CD4-positive, alpha-beta memory T cell (primary cell): Measurements from ENCODE around the gene C3orf18. TPM values are rescaled to one million over a fixed set of nuclear protein-coding genes. Genes with fewer than 3 reads are reported as not detected.
"Not testable (repeated sequence)": the region's sequence is repeated elsewhere in the genome, so short reads cannot be mapped to it uniquely, and the experiment has no call there.

Experiments used
- CTCF ChIA-PET: fragments of 350-600 bp; sonication (Branson Sonifier 250); formaldehyde crosslinking; loops from one replicate; lab custom pipeline; 2021; ENCODE audit warnings: inconsistent platforms; ENCODE audit not compliant: partially characterized antibody; lab: Charles Lee
- POLR2A ChIA-PET: fragments of 350-600 bp; sonication (Branson Sonifier 250); formaldehyde crosslinking; loops from one replicate; lab custom pipeline; 2021; ENCODE audit not compliant: partially characterized antibody; lab: Charles Lee
- DNase-seq, 5 donors: peaks; one replicate each; pipeline versions ENCODE4 v3.0.0 to v3.0.0-alpha.2; 2020 to 2022; ENCODE audit warnings: mixed read lengths in 1 of 5
- H3K27ac ChIP-seq: one replicate; pipeline ENCODE4 v1.7.0; 2013; ENCODE audit warnings: low read depth, low read length
- H3K27me3 ChIP-seq: 2 replicates; pipeline ENCODE4 v1.7.0; 2013; ENCODE audit warnings: mild to moderate bottlenecking, low read length, moderate library complexity; ENCODE audit not compliant: insufficient read depth
- H3K36me3 ChIP-seq: 2 replicates; pipeline ENCODE4 v1.7.0; 2013; ENCODE audit warnings: mild to moderate bottlenecking, low read length, moderate library complexity; ENCODE audit not compliant: insufficient read depth
- H3K4me1 ChIP-seq: 2 replicates; pipeline ENCODE4 v1.7.0; 2013; ENCODE audit warnings: mild to moderate bottlenecking, low read length, moderate library complexity; ENCODE audit not compliant: insufficient read depth
- H3K4me3 ChIP-seq, 2 donors: one replicate each; pipeline ENCODE4 v1.7.0; 2013; ENCODE audit warnings: low read length in 2 of 2, mild to moderate bottlenecking in 1 of 2
- H3K9me3 ChIP-seq, 2 donors: one replicate each; pipeline ENCODE4 v1.7.0; 2013; ENCODE audit warnings: low read length in 2 of 2, control low read depth in 1 of 2; ENCODE audit not compliant: control insufficient read depth in 1 of 2
- H3K27ac Mint-ChIP-seq, 7 donors: one replicate each; pipeline ENCODE4 v1.8.0; 2020 to 2021; ENCODE audit warnings: mixed read lengths in 7 of 7, mild to moderate bottlenecking in 6 of 7, inconsistent platforms in 3 of 7, moderate library complexity in 3 of 7
- H3K27me3 Mint-ChIP-seq, 2 donors: one replicate each; pipeline ENCODE4 v1.8.0; 2020 to 2021; ENCODE audit warnings: mixed read lengths in 2 of 2
- H3K36me3 Mint-ChIP-seq, 2 donors: one replicate each; pipeline ENCODE4 v1.8.0; 2020 to 2021; ENCODE audit warnings: mixed read lengths in 2 of 2, inconsistent platforms in 1 of 2, mild to moderate bottlenecking in 1 of 2
- H3K4me1 Mint-ChIP-seq, 4 donors: one replicate each; pipeline ENCODE4 v1.8.0; 2020 to 2021; ENCODE audit warnings: mixed read lengths in 4 of 4, mild to moderate bottlenecking in 1 of 4
- H3K4me3 Mint-ChIP-seq, 8 donors: one replicate each; pipeline ENCODE4 v1.8.0; 2020 to 2021; ENCODE audit warnings: mixed read lengths in 8 of 8, mild to moderate bottlenecking in 7 of 8, moderate library complexity in 6 of 8, inconsistent platforms in 3 of 8
- H3K9me3 Mint-ChIP-seq, 8 donors: one replicate each; pipeline ENCODE4 v1.8.0; 2020 to 2021; ENCODE audit warnings: mixed read lengths in 8 of 8, mild to moderate bottlenecking in 5 of 8, inconsistent platforms in 3 of 8, moderate library complexity in 1 of 8
- intact Hi-C: fragments of 100-400 bp; cut with micrococcal nuclease; formaldehyde crosslinking; loops from one replicate; pipeline ENCODE4 v1.15.1; 2023
- polyA plus RNA-seq, 2 donors: library from polyadenylated mRNA; unstranded; fragments of 300-500 nt; fragmentation: Illumina TruSeq; gene quantifications; one replicate each; pipeline ENCODE4 v1.2.3, GENCODE V29; 2021
- total RNA-seq, 2 experiments: library from RNA; stranded (reverse); gene quantifications; one replicate each; pipeline ENCODE4 v1.2.3, GENCODE V29; 2021

C3orf18 gene
- total and polyA plus RNA-seq, 4 experiments from 2014 or later, result 14.2 to 22.3 (median 15.3) TPM

GRCh38 chr3:50512908-50513307 is 54.6 kb downstream of the C3orf18 start:
- H3K36me3 Mint-ChIP-seq, H3K27ac ChIP-seq, H3K4me3 Mint-ChIP-seq, H3K36me3 ChIP-seq, H3K27me3 Mint-ChIP-seq, H3K4me1 Mint-ChIP-seq, H3K27me3 ChIP-seq, CTCF ChIA-PET, H3K4me1 ChIP-seq, H3K9me3 Mint-ChIP-seq, H3K4me3 ChIP-seq, H3K9me3 ChIP-seq, intact Hi-C loops, POLR2A ChIA-PET: not testable (repeated sequence)
- H3K27ac Mint-ChIP-seq, result peak overlapping the region in 1 of 7 donors; percentile 61
- peak in 1 of 5 donors; percentile 3 for DNase-seq

DNA sequence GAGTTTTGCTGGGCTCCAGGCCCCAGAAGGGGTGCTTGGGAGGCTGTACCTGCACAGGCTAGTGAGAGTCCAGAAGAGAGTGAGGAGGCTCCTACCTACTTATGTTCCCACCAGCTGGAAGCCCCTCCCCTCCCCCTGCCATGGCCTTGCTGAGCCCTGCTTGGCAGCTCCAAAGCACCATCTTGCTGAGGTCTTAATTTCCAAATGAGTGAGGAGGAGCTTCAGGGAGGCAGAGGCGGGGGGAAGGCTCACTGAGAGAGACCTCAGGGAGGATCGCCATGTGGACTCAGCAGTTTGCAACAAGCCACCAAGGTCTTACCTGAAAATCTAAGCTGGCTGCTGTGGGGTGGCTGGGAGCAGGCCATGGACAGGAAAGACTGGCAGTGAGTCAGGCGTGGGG is 55.4 kb downstream of the C3orf18 start:
- no peaks in the 10 kb centered on the region for H3K36me3 Mint-ChIP-seq
- H3K4me3 ChIP-seq, result no peak overlapping the region
- H3K4me1 Mint-ChIP-seq, result peaks cover 0 to 2% (median 0%) of the 10 kb centered on the region in 4 donors
- H3K36me3 ChIP-seq, result no peaks in the 10 kb centered on the region
- POLR2A ChIA-PET, result no interaction called here
- no peak overlapping the region for H3K4me3 Mint-ChIP-seq
- intact Hi-C loops, result no loop called here
- H3K9me3 Mint-ChIP-seq, result peaks cover 0 to 3% (median 0%) of the 10 kb centered on the region in 8 donors
- peaks cover 3 to 5% of the 10 kb centered on the region in 2 donors for H3K27me3 Mint-ChIP-seq
- no peak overlapping the region for H3K27ac Mint-ChIP-seq
- no peaks in the 10 kb centered on the region for H3K27me3 ChIP-seq
- peaks cover 4% of the 10 kb centered on the region for H3K4me1 ChIP-seq
- CTCF ChIA-PET, result interaction anchor here (1.1 kb wide), 1 partner anchor 11 kb away, joined by 3 read pairs; no protein-coding TSS in a partner anchor
- no peaks in the 10 kb centered on the region for H3K9me3 ChIP-seq
- no peak overlapping the region for H3K27ac ChIP-seq
- no peak for DNase-seq

- H3K36me3 Mint-ChIP-seq, result no peaks in the 10 kb centered on the region
- Histone ChIP-seq H3K4me3 (no peak overlapping the region), H3K36me3 (no peaks in the 10 kb centered on the region), H3K9me3 (no peaks in the 10 kb centered on the region), H3K27me3 (no peaks in the 10 kb centered on the region), H3K4me1 (no peaks in the 10 kb centered on the region), H3K27ac (no peak overlapping the region)
- intact Hi-C loops, result no loop called here
- no peak overlapping the region for H3K4me3 Mint-ChIP-seq
- peaks cover 3 to 5% of the 10 kb centered on the region in 2 donors for H3K27me3 Mint-ChIP-seq
- ChIA-PET CTCF (no interaction called here), POLR2A (no interaction called here)
- DNase-seq, result no peak
- H3K9me3 Mint-ChIP-seq, result peaks cover 0 to 2% (median 0%) of the 10 kb centered on the region in 8 donors
- no peak overlapping the region for H3K27ac Mint-ChIP-seq
- no peaks in the 10 kb centered on the region for H3K4me1 Mint-ChIP-seq
Measured at GRCh38 chr3:50510325-50510724, 57.2 kb downstream of the C3orf18 start.

DNA sequence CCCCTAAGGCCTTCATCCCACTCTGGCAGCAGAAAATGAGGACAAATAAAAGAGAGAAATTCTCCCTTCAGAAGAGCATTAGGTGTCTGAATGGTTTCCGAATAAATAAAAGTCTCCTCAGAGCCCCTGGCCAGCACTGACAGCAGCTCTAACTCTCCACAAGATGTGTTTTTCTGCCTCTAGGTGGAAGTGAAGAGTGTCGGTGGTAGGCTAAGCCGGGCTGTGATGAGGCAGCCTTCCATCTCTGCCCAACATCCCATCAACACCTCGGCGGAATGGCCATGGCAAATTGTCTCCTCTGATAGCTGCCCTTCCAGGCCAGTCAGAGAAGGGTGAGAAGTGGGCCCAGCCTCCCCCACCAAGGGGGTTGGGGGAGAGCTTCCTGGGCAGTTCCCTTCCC is 57.8 kb downstream of the C3orf18 start:
- Mint-ChIP-seq H3K27me3 (peaks cover 3 to 5% of the 10 kb centered on the region in 2 donors), H3K4me3 (no peak overlapping the region), H3K27ac (no peak overlapping the region), H3K36me3 (no peaks in the 10 kb centered on the region), H3K9me3 (peaks cover 0 to under 1% (median 0%) of the 10 kb centered on the region in 8 donors), H3K4me1 (no peaks in the 10 kb centered on the region)
- no peak overlapping the region for H3K27ac ChIP-seq
- H3K4me1 ChIP-seq, result no peaks in the 10 kb centered on the region
- intact Hi-C loops, result loop anchor here (10.0 kb wide), 1 partner anchor 55 kb away; no protein-coding TSS in a partner anchor
- ChIA-PET POLR2A (interaction anchor here (1.7 kb wide), 1 partner anchor 13 kb away, joined by 4 read pairs; no protein-coding TSS in a partner anchor), CTCF (no interaction called here)
- no peak for DNase-seq
- no peak overlapping the region for H3K4me3 ChIP-seq
- H3K27me3 ChIP-seq, result no peaks in the 10 kb centered on the region
- H3K9me3 ChIP-seq, result no peaks in the 10 kb centered on the region
- no peaks in the 10 kb centered on the region for H3K36me3 ChIP-seq

DNA sequence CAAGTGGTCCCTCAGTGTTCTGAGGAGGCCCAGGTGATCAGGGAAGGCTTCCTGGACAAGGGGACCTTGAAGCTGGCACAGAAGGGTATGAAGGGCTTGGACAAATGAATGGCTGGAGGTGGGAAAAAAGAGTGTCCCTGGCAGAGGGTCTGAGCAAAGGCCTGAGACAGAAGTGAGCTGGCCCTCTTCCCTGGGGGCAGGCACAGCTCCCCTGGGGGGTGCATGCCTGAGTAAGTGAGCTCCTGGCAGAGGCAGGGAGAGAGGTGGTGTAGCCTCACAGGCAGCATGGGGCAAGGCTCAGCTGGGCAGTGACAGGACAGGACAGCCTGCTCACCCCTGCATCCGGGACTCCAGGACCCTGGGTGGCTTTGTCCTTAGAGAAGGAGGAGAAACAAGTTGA is 58.7 kb downstream of the C3orf18 start:
- peaks cover 0 to 4% (median 0%) of the 10 kb centered on the region in 4 donors for H3K4me1 Mint-ChIP-seq
- Histone ChIP-seq H3K27me3 (no peaks in the 10 kb centered on the region), H3K36me3 (no peaks in the 10 kb centered on the region), H3K4me3 (no peak overlapping the region), H3K27ac (no peak overlapping the region), H3K4me1 (no peaks in the 10 kb centered on the region), H3K9me3 (no peaks in the 10 kb centered on the region)
- H3K4me3 Mint-ChIP-seq, result no peak overlapping the region
- intact Hi-C loops, result loop anchor here (10.0 kb wide), 1 partner anchor 54 kb away; no protein-coding TSS in a partner anchor
- POLR2A ChIA-PET, result interaction anchor here (0.7 to 1.7 kb wide), 2 partner anchors 14 to 93 kb away, joined by 3 to 4 read pairs; no protein-coding TSS in a partner anchor
- no peak overlapping the region for H3K27ac Mint-ChIP-seq
- CTCF ChIA-PET, result interaction anchor here (1.0 to 1.1 kb wide), 2 partner anchors 12 to 33 kb away, joined by 3 read pairs; no protein-coding TSS in a partner anchor
- no peaks in the 10 kb centered on the region for H3K36me3 Mint-ChIP-seq
- DNase-seq, result peak in 1 of 5 donors; percentile 18
- no peaks in the 10 kb centered on the region for H3K9me3 Mint-ChIP-seq
- H3K27me3 Mint-ChIP-seq, result peaks cover 3 to 5% of the 10 kb centered on the region in 2 donors

Other genes starting within 250 kb of the C3orf18 start
- gene HYAL2, start 245.0 kb downstream of the C3orf18 start, total RNA-seq, result 1 to 10 TPM; 3.7 to 4.0 TPM
- gene HYAL2, start 245.0 kb downstream of the C3orf18 start, polyA plus RNA-seq, result 10 to 100 TPM; 10.3 to 12.3 TPM
- gene TUSC2, start 239.5 kb downstream of the C3orf18 start, total RNA-seq, result 10 to 100 TPM; 25.3 to 30.0 TPM
- 10 to 100 TPM; 45.1 to 45.9 TPM for gene TUSC2, start 239.5 kb downstream of the C3orf18 start, polyA plus RNA-seq
- gene RASSF1, start 226.9 kb downstream of the C3orf18 start, total RNA-seq, result 10 to 100 TPM; 81.9 to 86.9 TPM
- 10 to 100 TPM; 37.5 to 62.3 TPM for gene RASSF1, start 226.9 kb downstream of the C3orf18 start, polyA plus RNA-seq
- gene ZMYND10, start 222.0 kb downstream of the C3orf18 start, total RNA-seq, result 1 to 10 TPM; 3.7 to 4.2 TPM
- not detected for gene ZMYND10, start 222.0 kb downstream of the C3orf18 start, polyA plus RNA-seq
- gene NPRL2, start 217.0 kb downstream of the C3orf18 start, total RNA-seq, result 10 to 100 TPM; 50.0 to 53.0 TPM
- gene NPRL2, start 217.0 kb downstream of the C3orf18 start, polyA plus RNA-seq, result 10 to 100 TPM; 39.6 to 41.9 TPM
- 10 to 100 TPM; 39.6 to 40.0 TPM for gene CYB561D2, start 216.9 kb downstream of the C3orf18 start, total RNA-seq
- 10 to 100 TPM; 66.2 to 68.3 TPM for gene CYB561D2, start 216.9 kb downstream of the C3orf18 start, polyA plus RNA-seq
- gene TMEM115, start 208.2 kb downstream of the C3orf18 start, total RNA-seq, result 10 to 100 TPM; 31.1 to 34.6 TPM
- gene TMEM115, start 208.2 kb downstream of the C3orf18 start, polyA plus RNA-seq, result 10 to 100 TPM; 28.6 to 38.4 TPM
- gene CACNA2D2, start 64.1 kb downstream of the C3orf18 start, total RNA-seq, result 1 to 10 TPM; 1.7 to 1.9 TPM
- gene CACNA2D2, start 64.1 kb downstream of the C3orf18 start, polyA plus RNA-seq, result under 1 TPM in 1 of 2 donors, not detected in 1; 0.24 TPM
- 10 to 100 TPM; 55.3 to 56.7 TPM for gene HEMK1, start 1.8 kb upstream of the C3orf18 start, total RNA-seq
- gene HEMK1, start 1.8 kb upstream of the C3orf18 start, polyA plus RNA-seq, result 10 to 100 TPM; 21.2 to 36.7 TPM
- 10 to 100 TPM; 14.7 to 15.2 TPM for gene CISH, start 44.0 kb upstream of the C3orf18 start, total RNA-seq
- 100 to 1,000 TPM in 1 of 2 donors, 10 to 100 TPM in 1; 92.1 to 248 TPM for gene CISH, start 44.0 kb upstream of the C3orf18 start, polyA plus RNA-seq
- 10 to 100 TPM; 36.4 to 40.1 TPM for gene MAPKAPK3, start 49.4 kb upstream of the C3orf18 start, total RNA-seq
- gene MAPKAPK3, start 49.4 kb upstream of the C3orf18 start, polyA plus RNA-seq, result 10 to 100 TPM; 71.2 to 93.2 TPM
- gene DOCK3, start 107.2 kb upstream of the C3orf18 start, total RNA-seq, result 1 to 10 TPM; 2.5 to 2.6 TPM
- under 1 TPM; 0.04 to 0.18 TPM for gene DOCK3, start 107.2 kb upstream of the C3orf18 start, polyA plus RNA-seq